ENCODE data around the gene SH2D3C.

Gene SH2D3C

DNA sequence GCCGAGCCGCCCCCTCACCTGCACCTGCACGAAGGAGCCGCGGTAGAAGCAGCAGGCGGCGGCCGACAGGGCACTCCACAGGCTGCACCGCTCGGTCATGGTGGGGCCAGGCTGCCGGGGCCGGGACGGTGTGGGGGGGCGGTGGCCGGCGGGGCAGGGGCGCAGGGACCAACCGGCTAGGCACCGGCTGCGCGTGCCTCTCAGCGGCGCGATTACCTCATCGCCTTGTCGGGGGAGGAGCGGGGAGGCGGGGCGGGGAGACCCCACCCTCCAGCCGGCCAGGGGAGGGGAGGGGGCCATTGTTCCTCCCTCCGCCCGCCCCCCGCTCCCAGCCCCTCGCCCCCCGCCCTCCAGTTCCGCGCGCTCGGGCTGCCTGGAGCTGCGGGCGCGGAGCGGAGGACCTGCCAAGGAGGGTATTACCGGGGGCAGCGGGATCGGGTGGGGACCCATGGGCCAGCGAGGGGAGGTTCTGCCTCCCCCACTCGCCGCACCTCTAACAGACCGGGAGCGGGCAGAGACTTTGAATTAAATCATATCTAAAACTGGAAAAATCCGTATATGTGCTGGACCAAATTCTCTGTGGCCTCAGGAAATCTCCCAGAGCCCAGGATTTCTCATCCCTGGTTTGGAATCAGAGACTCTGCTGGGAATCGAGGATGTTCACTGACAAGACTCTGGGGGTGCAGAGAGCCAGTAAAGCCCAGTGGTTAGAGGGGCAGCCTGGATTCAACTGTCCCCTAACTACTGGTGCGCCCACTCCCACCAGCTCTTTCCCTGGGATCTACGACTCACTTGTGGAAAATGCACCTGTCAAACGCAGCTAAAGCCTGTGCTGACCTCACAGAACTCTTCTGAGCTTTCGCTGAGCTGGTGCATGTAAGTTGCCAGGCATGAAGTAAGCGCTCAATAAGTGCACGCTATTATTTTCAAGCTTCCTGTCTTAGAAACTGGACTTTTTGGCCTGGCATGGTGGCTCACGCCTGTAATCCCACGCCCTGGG, 23.1 kb downstream of the SH2D3C start:
- H3K27me3 ChIP-seq (ENCODE audit: insufficient read depth, low read depth, severe bottlenecking): no peaks in the 10 kb centered on the region
- TF ChIP-seq, protein P1, sequence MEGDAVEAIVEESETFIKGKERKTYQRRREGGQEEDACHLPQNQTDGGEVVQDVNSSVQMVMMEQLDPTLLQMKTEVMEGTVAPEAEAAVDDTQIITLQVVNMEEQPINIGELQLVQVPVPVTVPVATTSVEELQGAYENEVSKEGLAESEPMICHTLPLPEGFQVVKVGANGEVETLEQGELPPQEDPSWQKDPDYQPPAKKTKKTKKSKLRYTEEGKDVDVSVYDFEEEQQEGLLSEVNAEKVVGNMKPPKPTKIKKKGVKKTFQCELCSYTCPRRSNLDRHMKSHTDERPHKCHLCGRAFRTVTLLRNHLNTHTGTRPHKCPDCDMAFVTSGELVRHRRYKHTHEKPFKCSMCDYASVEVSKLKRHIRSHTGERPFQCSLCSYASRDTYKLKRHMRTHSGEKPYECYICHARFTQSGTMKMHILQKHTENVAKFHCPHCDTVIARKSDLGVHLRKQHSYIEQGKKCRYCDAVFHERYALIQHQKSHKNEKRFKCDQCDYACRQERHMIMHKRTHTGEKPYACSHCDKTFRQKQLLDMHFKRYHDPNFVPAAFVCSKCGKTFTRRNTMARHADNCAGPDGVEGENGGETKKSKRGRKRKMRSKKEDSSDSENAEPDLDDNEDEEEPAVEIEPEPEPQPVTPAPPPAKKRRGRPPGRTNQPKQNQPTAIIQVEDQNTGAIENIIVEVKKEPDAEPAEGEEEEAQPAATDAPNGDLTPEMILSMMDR (IDR thresholded peaks at IDR 0.05; ENCODE audit: low read depth, low read length): no peak
- peak; percentile 82 for DNase-seq
- no peaks in the 10 kb centered on the region for H3K9me3 ChIP-seq (ENCODE audit: severe bottlenecking)
- no peak overlapping the region for H3K27ac ChIP-seq
- H3K36me3 ChIP-seq: peaks cover 3% of the 10 kb centered on the region; the same call in 1 of the 2 replicates
- peak overlapping the region; percentile 58 for H3K4me3 ChIP-seq (ENCODE audit: low read depth, low read length)

DNA sequence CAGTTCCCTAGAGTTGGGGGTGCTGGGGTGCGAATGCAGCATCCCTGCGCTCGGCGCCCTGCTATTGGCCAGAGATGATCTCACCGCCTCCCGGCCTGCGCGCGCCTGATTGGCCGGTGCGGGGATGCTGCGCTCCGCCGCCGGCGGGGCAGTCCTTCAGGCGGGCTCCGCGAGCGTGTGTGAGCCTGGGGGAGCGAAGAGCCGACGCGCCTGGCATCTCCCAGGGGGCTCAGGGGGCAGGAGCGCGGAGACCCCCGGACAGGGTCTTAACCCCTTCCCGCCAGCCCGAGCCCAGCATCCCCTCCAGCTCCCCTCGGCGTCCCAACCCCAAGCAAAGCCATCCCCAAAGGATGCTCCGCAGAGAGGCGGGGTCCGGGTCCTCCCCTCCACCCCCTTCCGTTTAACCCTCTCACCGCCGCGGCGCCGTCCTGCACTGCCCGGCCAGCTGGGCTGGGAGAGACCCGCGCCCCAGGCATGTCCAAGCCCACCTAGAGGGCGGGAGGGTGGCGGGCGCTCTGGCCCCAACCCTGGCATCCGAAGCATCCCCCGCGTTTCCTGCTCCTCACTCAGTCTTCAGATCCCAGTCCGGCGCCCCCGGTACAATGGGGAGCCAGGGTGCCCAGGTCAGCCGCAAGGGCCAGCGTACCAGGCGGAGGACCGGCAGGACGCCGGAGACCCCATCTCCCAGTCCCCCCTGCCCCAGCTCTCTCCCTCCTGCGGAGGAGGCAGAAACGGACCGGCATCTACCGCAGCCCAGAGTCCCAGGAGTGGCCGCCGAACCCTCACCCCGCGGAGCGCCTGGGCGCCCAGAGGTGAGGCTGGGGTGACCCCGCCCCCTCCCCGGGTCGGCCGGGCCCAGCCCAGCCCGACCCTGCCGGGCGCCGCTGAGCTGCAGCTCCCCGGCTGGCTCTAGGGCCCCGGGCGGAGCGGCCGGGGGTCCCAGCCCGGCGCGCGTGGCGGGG, 24.1 kb downstream of the SH2D3C start:
- Histone ChIP-seq H3K4me3 (ENCODE audit: low read depth, low read length) (peak overlapping the region; percentile 58), H3K27ac (no peak overlapping the region), H3K27me3 (ENCODE audit: insufficient read depth, low read depth, severe bottlenecking) (no peaks in the 10 kb centered on the region), H3K36me3 (peaks cover 6% of the 10 kb centered on the region; the same call in 1 of the 2 replicates), H3K9me3 (ENCODE audit: severe bottlenecking) (no peaks in the 10 kb centered on the region)
- TF ChIP-seq, protein P1 (IDR thresholded peaks at IDR 0.05; ENCODE audit: low read depth, low read length): no peak
- peak; percentile 75 for DNase-seq

DNA sequence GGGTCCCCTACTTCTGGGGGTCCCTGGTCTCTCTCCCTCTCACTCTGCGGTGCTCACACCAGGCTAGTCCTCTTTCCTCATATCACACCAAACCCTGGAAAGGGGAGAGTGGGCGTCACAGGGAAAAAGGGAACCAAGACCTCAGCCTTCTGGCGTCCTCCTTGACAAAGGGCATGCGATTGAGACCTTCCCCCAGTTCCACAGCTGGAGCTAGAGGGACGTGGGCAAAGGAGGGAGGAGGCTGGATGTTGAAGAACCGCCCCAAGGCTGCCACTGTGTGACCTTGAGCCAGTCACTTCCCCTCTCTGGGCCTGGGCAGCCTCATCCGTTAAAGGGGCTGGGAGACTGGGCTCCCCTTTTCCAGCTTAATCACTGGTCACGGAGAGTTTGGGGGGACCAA, 24.8 kb downstream of the SH2D3C start:
- no peak overlapping the region for H3K4me3 ChIP-seq (ENCODE audit: low read depth, low read length)
- H3K27me3 ChIP-seq (ENCODE audit: insufficient read depth, low read depth, severe bottlenecking): no peaks in the 10 kb centered on the region
- H3K36me3 ChIP-seq: peaks cover 13% of the 10 kb centered on the region; the same call in 1 of the 2 replicates
- H3K9me3 ChIP-seq (ENCODE audit: severe bottlenecking): no peaks in the 10 kb centered on the region
- TF ChIP-seq, protein P1 (IDR thresholded peaks at IDR 0.05; ENCODE audit: low read depth, low read length): no peak
- no peak overlapping the region for H3K27ac ChIP-seq
- DNase-seq: no peak

DNA sequence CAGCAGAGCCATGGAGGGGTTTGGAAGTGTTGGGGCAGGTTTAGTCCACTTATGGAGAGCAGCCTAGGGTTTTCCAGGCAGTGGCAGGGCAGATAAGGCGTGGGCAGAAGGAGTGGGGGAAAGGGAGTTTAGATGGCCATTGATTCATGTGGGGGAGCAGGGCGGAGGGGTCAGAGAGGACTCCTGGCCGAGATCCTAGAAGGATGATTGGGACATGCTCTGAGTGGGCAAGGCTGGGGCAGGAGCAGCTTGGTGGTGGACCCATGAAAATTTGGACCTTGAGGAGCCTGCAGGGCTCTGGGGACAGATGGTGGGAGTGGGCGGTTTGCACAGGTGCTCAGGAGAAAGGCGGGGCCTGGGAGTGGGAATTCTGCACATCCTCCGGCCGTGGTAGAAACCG, 25.3 kb downstream of the SH2D3C start:
- TF ChIP-seq, protein P1 (IDR thresholded peaks at IDR 0.05; ENCODE audit: low read depth, low read length): no peak
- DNase-seq: no peak
- no peaks in the 10 kb centered on the region for H3K27me3 ChIP-seq (ENCODE audit: insufficient read depth, low read depth, severe bottlenecking)
- peaks cover 18% of the 10 kb centered on the region for H3K36me3 ChIP-seq
- no peak overlapping the region for H3K4me3 ChIP-seq (ENCODE audit: low read depth, low read length)
- no peak overlapping the region for H3K27ac ChIP-seq
- H3K9me3 ChIP-seq (ENCODE audit: severe bottlenecking): no peaks in the 10 kb centered on the region

DNA sequence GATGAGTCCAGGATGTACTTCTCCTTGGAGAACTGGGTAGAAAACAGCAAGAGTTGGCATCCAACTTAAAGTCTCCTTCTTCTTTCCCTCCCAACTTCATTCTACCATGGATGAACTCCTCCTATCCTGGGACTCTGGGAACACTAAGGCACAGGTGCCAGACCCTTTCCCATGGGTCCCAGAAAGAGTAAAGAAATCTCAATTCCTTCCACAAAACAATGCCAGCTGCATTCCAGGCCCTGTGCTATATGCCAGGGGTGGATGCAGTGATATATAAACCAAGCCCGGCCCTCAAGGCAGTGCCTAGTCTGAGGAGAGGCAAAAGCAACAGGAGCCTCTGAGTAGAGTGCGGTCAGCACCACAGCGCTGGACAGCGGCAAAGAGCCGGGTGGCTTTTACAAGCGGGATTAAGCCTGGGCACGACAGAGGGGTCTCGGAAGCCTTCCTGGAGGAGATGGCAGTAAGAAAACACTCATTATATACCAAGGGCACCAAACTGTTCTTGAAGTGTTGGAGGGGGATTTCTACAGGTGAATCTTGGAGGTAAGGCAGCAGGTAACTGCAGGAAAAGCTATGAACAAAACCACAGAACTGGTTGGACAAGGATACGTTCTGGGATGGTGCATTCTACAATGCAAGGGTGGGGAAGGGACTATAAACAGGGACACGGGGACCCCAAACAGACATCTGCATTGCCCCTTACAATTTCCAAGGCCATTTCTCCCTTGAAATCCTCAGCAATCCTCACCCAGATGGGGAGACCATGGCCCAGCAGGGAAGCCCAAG, 27.0 kb downstream of the SH2D3C start:
- no peaks in the 10 kb centered on the region for H3K9me3 ChIP-seq (ENCODE audit: severe bottlenecking)
- H3K36me3 ChIP-seq: peaks cover 22% of the 10 kb centered on the region
- no peaks in the 10 kb centered on the region for H3K27me3 ChIP-seq (ENCODE audit: insufficient read depth, low read depth, severe bottlenecking)
- no peak overlapping the region for H3K27ac ChIP-seq
- no peak for DNase-seq
- TF ChIP-seq, protein P1 (IDR thresholded peaks at IDR 0.05; ENCODE audit: low read depth, low read length): no peak
- H3K4me3 ChIP-seq (ENCODE audit: low read depth, low read length): no peak overlapping the region
